Gastroesophageal sphincter (tissue), 4 donors: ENCODE measurements around the gene ROPN1L. TPM values are rescaled to one million over a fixed set of nuclear protein-coding genes. Genes with fewer than 3 reads are reported as not detected.

Experiments used
- ATAC-seq: fragments of 150-250 bp; one replicate; pipeline ENCODE4 v1.9.1; 2016; ENCODE audit warnings: mild to moderate bottlenecking, moderate library complexity
- H3K27ac ChIP-seq, 4 donors: fragments of 200-600 bp; sonication (generic) in 3 of 4; 1 replicate in 3 of 4; 2 replicates in 1 of 4; pipeline ENCODE4 v1.5.1; 2016 to 2019
- H3K27me3 ChIP-seq: fragments of 200-600 bp; sonication (generic); one replicate; pipeline ENCODE4 v1.5.1; 2019
- H3K36me3 ChIP-seq, 2 donors: fragments of 200-600 bp; sonication (generic); one replicate each; pipeline ENCODE4 v1.5.1; 2019; ENCODE audit warnings: control low read depth in 1 of 2
- H3K4me1 ChIP-seq, 3 donors: fragments of 200-600 bp; sonication (generic); 1 replicate in 2 of 3; 2 replicates in 1 of 3; pipeline ENCODE4 v1.5.1; 2016 to 2019; ENCODE audit warnings: control low read depth in 2 of 3
- H3K4me3 ChIP-seq, 2 donors: fragments of 200-600 bp; sonication (generic); one replicate each; pipeline ENCODE4 v1.5.1; 2019; ENCODE audit warnings: mild to moderate bottlenecking in 1 of 2, moderate library complexity in 1 of 2
- H3K9me3 ChIP-seq, 3 donors: fragments of 200-600 bp; sonication (generic); one replicate each; pipeline ENCODE4 v1.5.1; 2017 to 2019; ENCODE audit warnings: control low read depth in 2 of 3
- CTCF ChIP-seq, 4 experiments: fragments of 200-600 bp in 2 of 4; fragments of 450-650 bp in 2 of 4; sonication (generic) in 1 of 4; IDR thresholded peaks; one replicate each; pipeline ENCODE4 v1.5.1; 2017 to 2019; ENCODE audit warnings: antibody characterized with exemption in 4 of 4, mild to moderate bottlenecking in 2 of 4, moderate library complexity in 2 of 4
- EP300 ChIP-seq: sonication (generic); formaldehyde crosslinking; IDR thresholded peaks from one replicate; pipeline ENCODE4 v1.6.1; 2017; ENCODE audit warnings: antibody characterized with exemption, mild to moderate bottlenecking
- POLR2A ChIP-seq, 2 donors: fragments of 450-650 bp; IDR thresholded peaks; one replicate each; pipeline ENCODE4 v1.6.1; 2017; ENCODE audit warnings: antibody characterized with exemption in 2 of 2, mild to moderate bottlenecking in 2 of 2, moderate library complexity in 1 of 2
- POLR2AphosphoS5 ChIP-seq: sonication (generic); formaldehyde crosslinking; IDR thresholded peaks from one replicate; pipeline ENCODE4 v1.6.1; 2017; ENCODE audit warnings: antibody characterized with exemption
- WGBS, 2 donors: methylation state at CpG; one replicate each; pipeline ENCODE4 v1.1.5; 2018; ENCODE audit warnings: low coverage in 1 of 2; 5-methylcytosine and 5-hydroxymethylcytosine counted together
- total RNA-seq, 4 donors: library from RNA; depleted of rRNA; stranded (reverse); fragments of >200 nt; gene quantifications; one replicate each; pipeline ENCODE4 v1.1.0, GENCODE V29; 2016

Gene ROPN1L
- total RNA-seq, 4 donors from 2014 or later: 1.1 TPM; not detected in 3

- no peak overlapping the region for H3K4me3 ChIP-seq
- H3K4me1 ChIP-seq: no peaks in the 10 kb centered on the region
- H3K27me3 ChIP-seq: no peaks in the 10 kb centered on the region
- no peak overlapping the region for H3K27ac ChIP-seq
- no peaks in the 10 kb centered on the region for H3K9me3 ChIP-seq
- peaks cover 0 to 94% of the 10 kb centered on the region in 2 donors for H3K36me3 ChIP-seq
- no peak for ATAC-seq
- TF ChIP-seq CTCF (IDR thresholded peaks at IDR 0.05): no peak
- TF ChIP-seq POLR2AphosphoS5: no peak
- no peak for TF ChIP-seq POLR2A (IDR thresholded peaks at IDR 0.05)
- TF ChIP-seq EP300: no peak
- 89 to 91% methylated on average over 2 of the region's 2 CpGs for WGBS, 2 donors
These were observed 14.5 kb upstream of the ROPN1L start for GRCh38 chr5:10427201-10427600.

- H3K4me3 ChIP-seq: no peak overlapping the region
- no peak for TF ChIP-seq POLR2AphosphoS5
- TF ChIP-seq POLR2A (IDR thresholded peaks at IDR 0.05): no peak
- no peak for TF ChIP-seq EP300
- TF ChIP-seq CTCF (IDR thresholded peaks at IDR 0.05): no peak
- H3K36me3 ChIP-seq: peaks cover 0 to 95% of the 10 kb centered on the region in 2 donors
- no peak for ATAC-seq
- H3K27me3 ChIP-seq: no peaks in the 10 kb centered on the region
- WGBS, 2 donors: 100% methylated on average over 1 of the region's 2 CpGs; no CpG with 5 or more reads in 1 of the 2 donors
- no peaks in the 10 kb centered on the region for H3K9me3 ChIP-seq
- H3K27ac ChIP-seq: no peak overlapping the region
- H3K4me1 ChIP-seq: no peaks in the 10 kb centered on the region
These were observed 13.7 kb upstream of the ROPN1L start for GRCh38 chr5:10427978-10428377.

- H3K4me1 ChIP-seq: no peaks in the 10 kb centered on the region
- no peaks in the 10 kb centered on the region for H3K9me3 ChIP-seq
- H3K27me3 ChIP-seq: no peaks in the 10 kb centered on the region
- H3K4me3 ChIP-seq: no peak overlapping the region
- ATAC-seq: no peak
- 30% methylated on average over 1 of the region's 1 CpG for WGBS, 2 donors
- H3K36me3 ChIP-seq: peaks cover 0 to 89% of the 10 kb centered on the region in 2 donors
- TF ChIP-seq EP300: no peak
- no peak for TF ChIP-seq CTCF (IDR thresholded peaks at IDR 0.05)
- no peak for TF ChIP-seq POLR2A (IDR thresholded peaks at IDR 0.05)
- no peak for TF ChIP-seq POLR2AphosphoS5
- H3K27ac ChIP-seq: no peak overlapping the region
These were observed 10.3 kb upstream of the ROPN1L start for GRCh38 chr5:10431415-10431814.

- Histone ChIP-seq H3K4me1 (no peaks in the 10 kb centered on the region), H3K36me3 (peaks cover 0 to 80% of the 10 kb centered on the region in 2 donors), H3K4me3 (no peak overlapping the region), H3K27me3 (no peaks in the 10 kb centered on the region), H3K9me3 (no peaks in the 10 kb centered on the region), H3K27ac (no peak overlapping the region)
- no peak for TF ChIP-seq EP300
- no peak for TF ChIP-seq POLR2A (IDR thresholded peaks at IDR 0.05)
- WGBS, 2 donors: 83 to 88% methylated on average over 6 to 7 of the region's 8 CpGs
- no peak for ATAC-seq
These were observed 9.3 kb upstream of the ROPN1L start for GRCh38 chr5:10432059-10433008.

GRCh38 chr5:10434392-10434791 lies 7.3 kb upstream of the ROPN1L start:
- H3K4me3 ChIP-seq: no peak overlapping the region
- H3K27ac ChIP-seq: no peak overlapping the region
- H3K9me3 ChIP-seq: no peaks in the 10 kb centered on the region
- H3K27me3 ChIP-seq: no peaks in the 10 kb centered on the region
- no peak for TF ChIP-seq EP300
- no peak for TF ChIP-seq POLR2A (IDR thresholded peaks at IDR 0.05)
- TF ChIP-seq CTCF (IDR thresholded peaks at IDR 0.05): no peak
- no peak for TF ChIP-seq POLR2AphosphoS5
- WGBS, 2 donors: 53 to 65% methylated on average over 3 to 5 of the region's 5 CpGs
- no peaks in the 10 kb centered on the region for H3K4me1 ChIP-seq
- H3K36me3 ChIP-seq: peaks cover 0 to 75% of the 10 kb centered on the region in 2 donors
- no peak for ATAC-seq
